PC-9 (cell line): ENCODE results near the gene DMXL1.

Source experiments
- EZH2 ChIP-seq: fragments of 200-600 bp; sonication (generic); IDR thresholded peaks from 2 replicates; pipeline ENCODE4 v1.8.0; 2017; ENCODE audit warnings: antibody characterized with exemption, low read depth
- TF ChIP-seq, protein P1 (sequence below): fragments of 200-600 bp; sonication (generic); conservative IDR thresholded peaks from 2 replicates; pipeline ENCODE4 v1.6.1; 2017; ENCODE audit warnings: mixed run types, antibody characterized with exemption, mild to moderate bottlenecking, moderate library complexity

DNA sequence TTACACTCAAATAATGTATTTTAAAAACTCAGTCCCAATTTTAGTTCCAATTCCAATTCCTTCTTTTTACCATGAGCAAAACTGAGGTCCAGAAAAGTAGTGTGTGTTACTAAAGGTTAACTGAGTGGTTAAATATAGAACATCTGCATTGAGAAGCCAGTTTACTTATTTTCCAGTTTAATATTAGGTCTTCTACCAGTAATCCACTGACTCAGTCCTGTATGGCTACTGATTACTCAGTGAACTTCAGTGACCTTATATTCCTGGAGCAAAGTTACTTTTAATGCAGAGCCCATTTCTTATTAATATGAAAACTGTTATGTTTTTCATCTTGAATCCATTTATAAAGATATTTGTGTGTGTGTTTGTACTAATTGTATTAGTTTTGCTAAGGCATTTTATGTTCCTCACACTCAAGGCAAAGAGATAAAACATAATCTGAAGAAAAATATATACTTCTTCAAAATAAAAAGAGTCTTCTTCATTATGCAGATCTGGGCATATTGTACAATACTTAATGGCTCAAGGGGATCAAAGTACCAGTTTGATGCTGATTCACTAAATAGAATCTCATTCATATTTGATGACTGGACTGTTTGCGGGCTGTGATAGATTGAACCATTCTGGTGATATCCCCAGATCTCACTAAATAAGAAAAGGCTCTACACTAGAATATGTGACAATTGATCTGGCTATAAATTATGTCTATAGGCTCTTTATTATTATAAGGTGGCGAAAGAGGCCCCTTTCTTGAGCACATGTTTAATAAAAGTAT lies 60.8 kb downstream of the DMXL1 start:
- TF ChIP-seq, protein P1, sequence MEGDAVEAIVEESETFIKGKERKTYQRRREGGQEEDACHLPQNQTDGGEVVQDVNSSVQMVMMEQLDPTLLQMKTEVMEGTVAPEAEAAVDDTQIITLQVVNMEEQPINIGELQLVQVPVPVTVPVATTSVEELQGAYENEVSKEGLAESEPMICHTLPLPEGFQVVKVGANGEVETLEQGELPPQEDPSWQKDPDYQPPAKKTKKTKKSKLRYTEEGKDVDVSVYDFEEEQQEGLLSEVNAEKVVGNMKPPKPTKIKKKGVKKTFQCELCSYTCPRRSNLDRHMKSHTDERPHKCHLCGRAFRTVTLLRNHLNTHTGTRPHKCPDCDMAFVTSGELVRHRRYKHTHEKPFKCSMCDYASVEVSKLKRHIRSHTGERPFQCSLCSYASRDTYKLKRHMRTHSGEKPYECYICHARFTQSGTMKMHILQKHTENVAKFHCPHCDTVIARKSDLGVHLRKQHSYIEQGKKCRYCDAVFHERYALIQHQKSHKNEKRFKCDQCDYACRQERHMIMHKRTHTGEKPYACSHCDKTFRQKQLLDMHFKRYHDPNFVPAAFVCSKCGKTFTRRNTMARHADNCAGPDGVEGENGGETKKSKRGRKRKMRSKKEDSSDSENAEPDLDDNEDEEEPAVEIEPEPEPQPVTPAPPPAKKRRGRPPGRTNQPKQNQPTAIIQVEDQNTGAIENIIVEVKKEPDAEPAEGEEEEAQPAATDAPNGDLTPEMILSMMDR: no peak
- TF ChIP-seq EZH2: no peak
